Breast epithelium (tissue), 3 donors: Measurements from ENCODE around the gene TMEM151B.

Source experiments
- POLR2AphosphoS5 ChIP-seq, 3 donors: sonication (generic); formaldehyde crosslinking; IDR thresholded peaks; one replicate each; pipeline ENCODE4 v1.6.1; 2017; ENCODE audit warnings: antibody characterized with exemption in 3 of 3
- TF ChIP-seq, protein P1 (sequence below), 3 donors: fragments of 450-650 bp; IDR thresholded peaks; one replicate each; pipeline ENCODE4 v1.5.1; 2016 to 2017; ENCODE audit warnings: antibody characterized with exemption in 3 of 3, mild to moderate bottlenecking in 3 of 3, moderate library complexity in 3 of 3

DNA sequence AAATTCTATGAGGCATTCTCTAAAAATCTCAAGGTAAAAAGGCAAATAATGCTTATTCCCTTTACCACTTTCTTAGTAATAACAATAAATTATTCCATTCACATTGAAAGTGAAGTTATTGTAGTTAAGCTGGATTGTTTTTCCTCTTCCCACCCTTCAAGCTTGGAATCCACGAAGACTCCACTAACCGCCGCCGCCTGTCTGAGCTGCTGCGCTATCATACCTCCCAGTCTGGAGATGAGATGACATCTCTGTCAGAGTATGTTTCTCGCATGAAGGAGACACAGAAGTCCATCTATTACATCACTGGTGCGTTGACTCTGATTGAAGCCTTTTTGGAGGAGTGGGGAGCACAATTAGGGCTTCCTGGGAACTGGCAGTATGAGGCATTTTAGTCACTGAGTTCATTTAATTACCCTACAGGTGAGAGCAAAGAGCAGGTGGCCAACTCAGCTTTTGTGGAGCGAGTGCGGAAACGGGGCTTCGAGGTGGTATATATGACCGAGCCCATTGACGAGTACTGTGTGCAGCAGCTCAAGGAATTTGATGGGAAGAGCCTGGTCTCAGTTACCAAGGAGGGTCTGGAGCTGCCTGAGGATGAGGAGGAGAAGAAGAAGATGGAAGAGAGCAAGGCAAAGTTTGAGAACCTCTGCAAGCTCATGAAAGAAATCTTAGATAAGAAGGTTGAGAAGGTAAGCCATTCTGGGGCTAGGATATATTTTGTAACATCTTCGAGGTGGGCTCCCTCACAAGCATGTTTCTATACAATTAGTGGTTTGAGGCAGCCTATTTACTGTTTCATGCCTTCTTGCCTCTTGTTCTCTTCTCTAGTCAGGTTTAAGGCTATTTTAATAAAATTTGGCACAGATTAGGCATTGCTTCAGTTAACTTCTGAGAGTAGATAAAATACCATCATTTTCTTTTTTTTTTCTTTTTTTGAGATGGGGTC is 18.4 kb upstream of the TMEM151B start:
- no peak for TF ChIP-seq POLR2AphosphoS5 (IDR thresholded peaks at IDR 0.05)
- TF ChIP-seq, protein P1, sequence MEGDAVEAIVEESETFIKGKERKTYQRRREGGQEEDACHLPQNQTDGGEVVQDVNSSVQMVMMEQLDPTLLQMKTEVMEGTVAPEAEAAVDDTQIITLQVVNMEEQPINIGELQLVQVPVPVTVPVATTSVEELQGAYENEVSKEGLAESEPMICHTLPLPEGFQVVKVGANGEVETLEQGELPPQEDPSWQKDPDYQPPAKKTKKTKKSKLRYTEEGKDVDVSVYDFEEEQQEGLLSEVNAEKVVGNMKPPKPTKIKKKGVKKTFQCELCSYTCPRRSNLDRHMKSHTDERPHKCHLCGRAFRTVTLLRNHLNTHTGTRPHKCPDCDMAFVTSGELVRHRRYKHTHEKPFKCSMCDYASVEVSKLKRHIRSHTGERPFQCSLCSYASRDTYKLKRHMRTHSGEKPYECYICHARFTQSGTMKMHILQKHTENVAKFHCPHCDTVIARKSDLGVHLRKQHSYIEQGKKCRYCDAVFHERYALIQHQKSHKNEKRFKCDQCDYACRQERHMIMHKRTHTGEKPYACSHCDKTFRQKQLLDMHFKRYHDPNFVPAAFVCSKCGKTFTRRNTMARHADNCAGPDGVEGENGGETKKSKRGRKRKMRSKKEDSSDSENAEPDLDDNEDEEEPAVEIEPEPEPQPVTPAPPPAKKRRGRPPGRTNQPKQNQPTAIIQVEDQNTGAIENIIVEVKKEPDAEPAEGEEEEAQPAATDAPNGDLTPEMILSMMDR (IDR thresholded peaks at IDR 0.05), result no peak
